GM15510 (cell line): ENCODE results near the gene FGF11.
"Not testable (repeated sequence)": the region's sequence is repeated elsewhere in the genome, so short reads cannot be mapped to it uniquely, and the experiment has no call there.

Experiments
- POLR2A ChIP-seq: IDR thresholded peaks from 3 replicates; pipeline ENCODE4 v1.6.1; 2011; ENCODE audit warnings: borderline replicate concordance; ENCODE audit not compliant: insufficient read length; ENCODE audit errors: extremely low read depth

The FGF11 gene

DNA sequence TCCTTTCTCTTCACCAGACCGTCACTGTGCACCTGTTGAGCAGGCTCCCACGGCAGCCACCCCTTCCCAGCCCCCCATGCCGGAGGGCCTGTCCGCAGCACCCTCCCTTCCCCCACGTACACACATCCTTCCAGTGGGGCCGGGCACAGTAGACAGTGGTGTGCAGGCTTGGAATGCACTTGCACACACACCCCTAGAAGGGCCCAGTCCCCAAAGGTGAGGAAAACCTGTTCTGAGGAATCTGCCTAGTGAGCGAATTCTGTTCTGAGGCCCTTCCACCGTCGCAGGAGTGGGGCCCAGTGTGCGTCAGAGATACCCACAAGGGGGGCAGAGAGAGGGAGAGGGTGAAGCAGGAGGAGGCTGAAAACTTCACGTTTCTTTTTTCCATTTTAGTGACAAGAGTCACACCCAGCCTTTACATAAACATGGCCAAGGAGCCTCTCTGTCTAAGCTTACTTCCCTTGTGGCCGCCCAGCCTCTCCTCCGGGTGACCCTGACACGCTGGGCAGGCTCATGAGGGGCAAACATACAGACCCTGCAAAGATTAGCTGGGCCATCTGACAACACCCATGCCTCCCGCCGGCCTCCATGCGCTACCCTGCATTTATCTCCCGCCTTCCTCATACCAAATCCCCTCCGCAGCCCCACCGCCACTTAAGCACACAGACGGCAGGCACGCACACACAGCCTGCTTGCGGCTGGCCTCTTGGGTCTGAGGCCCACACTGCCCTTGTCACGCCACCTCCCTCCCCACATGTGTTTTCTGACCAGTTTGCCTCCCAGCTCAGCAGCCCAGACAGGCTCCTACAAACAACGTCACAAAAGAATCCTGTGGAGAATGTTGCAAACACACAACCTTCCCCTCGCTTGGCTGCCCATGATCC is 38.3 kb downstream of the FGF11 start:
- no peak for TF ChIP-seq POLR2A

DNA sequence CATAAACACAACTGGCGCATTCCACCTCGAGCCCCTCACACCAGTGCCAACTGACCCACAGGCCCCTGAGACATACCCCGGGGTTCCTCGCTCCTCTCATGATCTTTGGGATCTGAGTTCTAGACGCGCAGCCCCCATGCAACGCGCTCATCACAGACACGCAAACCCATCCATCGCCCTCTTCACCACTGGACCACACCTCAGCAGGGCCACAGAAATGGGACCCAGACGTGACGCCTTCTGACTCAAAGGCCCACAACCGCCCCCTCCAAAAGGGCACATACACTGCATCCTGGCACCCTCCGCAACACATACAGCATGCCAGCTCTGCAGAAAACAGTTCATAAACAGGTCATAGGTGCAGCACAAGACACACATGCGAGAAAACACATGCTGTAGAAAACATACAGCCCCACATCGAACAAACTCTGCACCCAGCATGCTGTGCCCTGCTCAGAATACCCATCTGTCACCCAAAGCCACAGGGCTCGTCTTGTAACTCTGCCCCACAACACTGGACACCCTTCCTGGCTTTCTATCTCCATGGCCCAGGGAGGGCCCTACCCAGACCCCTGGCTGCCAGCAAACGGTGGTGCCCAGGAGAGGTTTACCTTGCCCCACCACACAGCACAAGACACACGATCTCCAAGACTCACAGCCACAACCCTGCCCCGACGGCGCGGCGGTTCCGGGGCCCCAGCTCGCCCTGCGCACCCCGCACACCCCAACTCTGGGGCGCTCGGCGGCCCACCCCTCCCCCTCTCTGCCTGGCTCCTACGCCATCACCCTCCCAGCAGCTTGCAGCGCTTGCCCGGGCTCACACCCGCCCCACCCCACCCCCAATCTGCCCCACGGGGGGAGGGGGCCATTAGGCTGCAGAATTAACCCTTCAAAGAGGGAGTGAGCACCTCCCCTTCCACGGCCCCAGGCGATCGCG is 39.2 kb downstream of the FGF11 start:
- TF ChIP-seq POLR2A: no peak

DNA sequence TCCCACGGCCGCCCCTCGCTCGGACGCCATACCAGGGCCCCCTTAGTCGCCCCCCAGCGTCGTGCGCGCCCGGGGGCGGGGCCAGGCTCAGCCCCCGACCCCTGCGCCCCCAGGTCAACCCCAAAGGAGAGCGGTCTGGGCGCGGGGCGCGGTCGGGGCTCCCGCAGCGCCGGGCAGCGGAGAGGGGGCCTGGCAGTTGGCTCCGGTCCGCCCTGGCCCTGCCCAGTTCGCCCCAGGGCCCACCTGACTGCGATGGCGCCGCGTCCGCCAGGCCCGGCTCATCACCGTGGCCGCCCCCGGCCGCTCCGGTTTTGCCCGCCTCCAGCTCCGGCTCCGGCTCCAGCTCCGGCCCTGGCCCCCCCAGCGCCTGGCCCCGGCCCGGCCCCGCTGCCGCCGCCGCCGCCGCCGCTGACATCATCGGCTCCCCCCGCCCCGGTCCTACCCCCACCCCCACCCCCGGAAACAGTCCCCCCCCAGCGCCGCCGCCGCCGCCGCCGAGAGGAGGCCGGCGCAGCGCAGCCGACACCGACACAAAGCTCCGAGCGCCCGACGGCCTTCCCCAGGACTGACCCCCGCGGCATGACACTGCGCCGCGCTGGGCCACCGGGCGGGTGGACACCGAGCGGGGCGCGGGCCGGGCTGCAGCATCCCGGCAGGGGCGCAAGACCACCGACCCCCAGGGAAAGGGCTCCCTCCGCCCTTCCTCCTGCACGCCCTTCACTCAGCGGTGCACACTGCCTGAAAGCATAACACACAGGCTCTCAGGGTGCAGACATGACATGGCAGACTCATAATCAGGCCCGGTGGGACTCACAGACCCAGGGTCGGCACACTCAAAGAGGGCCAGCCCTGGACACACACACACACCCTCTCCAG is 40.1 kb downstream of the FGF11 start, which contains the start of gene ZBTB4:
ZBTB4 (minus strand) TSS at position 419 of the 876 bp plus-strand sequence. CDS start 12,830 bp downstream, outside the sequence.
- TF ChIP-seq POLR2A: peak; percentile 40

DNA sequence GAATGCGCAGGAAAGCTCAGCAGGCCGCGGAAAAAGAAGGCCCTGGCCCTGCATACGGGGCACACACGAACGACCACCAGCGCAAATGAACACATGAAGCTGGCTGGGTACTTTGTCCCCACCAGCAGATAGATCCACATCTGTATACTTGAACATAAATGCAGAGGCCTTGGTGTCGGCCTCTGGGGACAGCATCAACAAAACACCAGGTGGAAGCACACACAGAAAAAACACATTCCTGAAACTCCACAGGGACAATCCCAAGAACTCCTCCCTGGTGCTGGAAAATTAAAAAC is 40.7 kb downstream of the FGF11 start:
- TF ChIP-seq POLR2A: no peak

DNA sequence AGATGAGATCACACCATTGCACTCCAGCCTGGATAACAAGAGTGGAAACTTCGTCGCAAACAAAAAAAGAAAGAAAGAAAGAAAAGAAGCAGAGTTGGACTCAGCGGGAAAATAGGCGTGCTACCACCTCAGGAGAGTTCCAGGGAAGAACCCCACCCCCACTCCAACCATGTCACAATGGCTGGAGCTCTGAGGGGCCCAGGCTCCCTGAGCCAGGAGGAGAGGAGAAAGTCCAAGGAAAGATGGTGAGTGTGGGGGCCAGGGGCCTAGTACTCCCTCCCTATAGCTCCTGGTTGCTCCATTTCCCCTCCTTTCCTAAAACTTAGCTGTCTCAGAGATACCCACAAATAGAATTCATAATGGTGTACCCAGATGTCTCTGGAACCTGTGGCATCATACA is 42.0 kb downstream of the FGF11 start, which contains the start of gene SLC35G6:
SLC35G6 (plus strand) TSS at position 172 of the 400 bp plus-strand sequence; CDS start at position 243, 71 bp downstream.
- not testable (repeated sequence) for TF ChIP-seq POLR2A

DNA sequence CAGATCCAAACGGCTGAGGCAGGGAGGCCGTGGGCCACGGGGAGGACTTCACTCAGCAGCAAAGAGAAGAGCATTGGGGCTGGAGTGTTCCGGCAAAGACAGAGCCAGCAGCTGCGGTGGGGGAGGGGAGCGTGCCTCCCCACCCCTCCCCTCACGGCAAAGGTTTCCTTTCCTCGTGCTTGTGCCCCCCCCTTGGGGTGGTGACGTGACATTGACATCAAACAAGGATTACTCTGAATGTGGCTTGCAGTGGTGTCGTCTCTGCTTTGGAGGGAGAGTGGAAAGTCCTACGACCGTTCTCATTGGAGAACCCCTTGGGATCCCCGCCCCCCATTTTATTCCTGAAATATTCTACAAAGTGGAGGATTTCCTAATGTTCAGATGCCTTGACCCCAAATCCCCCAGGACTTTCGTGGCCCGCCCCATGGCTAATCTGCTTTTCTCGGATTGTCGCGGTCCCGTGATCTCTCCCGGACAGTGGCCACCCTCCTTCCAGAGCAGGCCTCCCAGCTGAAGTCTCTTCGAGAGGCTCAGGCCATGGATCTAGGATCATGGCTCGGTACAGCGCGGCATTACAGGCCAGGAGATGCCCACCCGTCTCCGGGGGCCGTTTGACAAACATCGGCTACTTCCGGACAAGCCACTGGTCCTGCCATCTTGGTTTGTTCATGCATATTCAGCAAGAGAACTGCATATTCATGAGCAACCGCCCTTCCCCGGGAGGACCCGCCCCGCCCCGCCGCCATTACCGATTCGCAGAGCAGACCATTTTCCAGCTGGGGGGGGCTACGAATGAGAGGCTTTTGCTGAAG is 44.1 kb downstream of the FGF11 start:
- TF ChIP-seq POLR2A: peak; percentile 64

DNA sequence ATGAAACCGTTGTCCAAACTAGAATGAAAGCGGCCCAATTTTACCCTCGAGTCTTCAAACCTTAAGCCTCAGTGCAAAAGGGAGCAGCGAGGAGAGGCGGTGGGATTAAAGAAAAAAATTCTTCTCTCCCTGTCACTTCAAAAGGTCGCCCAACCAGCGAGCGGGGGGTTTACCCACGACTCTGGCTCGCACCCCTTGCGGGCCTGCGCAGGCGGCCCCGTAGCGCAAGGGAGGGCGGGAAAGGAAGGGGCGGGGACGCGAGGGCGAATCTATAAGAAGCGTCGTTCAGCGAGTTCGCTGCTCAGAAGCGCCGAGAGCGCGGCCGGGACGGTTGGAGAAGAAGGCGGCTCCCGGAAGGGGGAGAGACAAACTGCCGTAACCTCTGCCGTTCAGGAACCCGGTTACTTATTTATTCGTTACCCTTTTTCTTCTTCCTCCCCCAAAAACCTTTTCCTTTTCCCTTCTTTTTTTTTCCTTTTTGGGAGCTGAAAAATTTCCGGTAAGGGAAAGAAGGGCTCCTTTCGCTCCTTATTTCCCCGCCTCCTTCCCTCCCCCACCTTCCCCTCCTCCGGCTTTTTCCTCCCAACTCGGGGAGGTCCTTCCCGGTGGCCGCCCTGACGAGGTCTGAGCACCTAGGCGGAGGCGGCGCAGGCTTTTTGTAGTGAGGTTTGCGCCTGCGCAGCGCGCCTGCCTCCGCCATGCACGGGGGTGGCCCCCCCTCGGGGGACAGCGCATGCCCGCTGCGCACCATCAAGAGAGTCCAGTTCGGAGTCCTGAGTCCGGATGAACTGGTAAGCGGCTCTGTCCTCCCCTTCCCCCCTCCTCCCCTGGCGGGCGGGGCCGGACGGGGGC is 45.0 kb downstream of the FGF11 start, which contains the start of gene POLR2A:
POLR2A (plus strand) TSS at position 300 of the 852 bp plus-strand sequence.
- TF ChIP-seq POLR2A: peak; percentile 100

DNA sequence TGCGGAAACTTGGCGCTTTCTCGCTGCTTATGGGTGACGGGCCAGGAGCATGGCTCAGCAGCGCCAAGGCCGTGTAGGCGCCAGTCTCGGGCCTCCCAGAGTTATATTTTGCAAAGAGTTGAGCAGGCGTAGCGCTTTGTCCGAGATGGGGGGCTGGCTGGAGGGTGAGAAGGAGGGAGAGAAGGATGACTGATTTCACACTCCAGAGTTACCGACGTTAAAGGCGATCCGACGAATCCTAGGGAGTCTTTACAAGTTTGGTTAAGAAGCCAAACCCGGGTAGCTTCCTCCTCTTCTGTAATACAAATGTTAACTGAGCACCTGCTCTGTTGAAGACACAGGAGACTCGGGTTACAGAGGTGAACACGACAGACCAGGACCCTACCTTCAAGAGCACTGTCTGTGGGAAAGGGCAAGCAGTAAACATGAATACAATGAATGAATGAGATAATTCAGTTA is 45.6 kb downstream of the FGF11 start:
- no peak for TF ChIP-seq POLR2A

DNA sequence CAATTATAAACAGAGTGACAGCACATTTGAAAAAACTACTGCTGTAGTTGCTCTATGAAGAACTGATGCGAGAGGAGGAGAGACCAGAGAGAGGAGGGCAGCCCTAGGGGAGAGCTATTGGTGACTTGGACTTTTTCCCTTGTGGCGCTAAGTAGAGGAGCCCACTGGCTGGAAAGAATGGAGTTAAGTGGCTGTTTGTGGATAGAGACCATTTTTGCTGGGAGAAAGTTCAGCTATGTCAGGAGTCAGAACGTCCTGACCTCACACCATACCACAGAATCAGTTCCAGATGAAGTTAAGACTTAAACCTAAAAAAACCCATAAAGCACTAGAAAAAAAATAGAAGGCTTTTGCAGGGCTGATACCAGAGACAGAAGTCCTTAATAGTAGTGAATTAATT is 46.9 kb downstream of the FGF11 start:
- no peak for TF ChIP-seq POLR2A

DNA sequence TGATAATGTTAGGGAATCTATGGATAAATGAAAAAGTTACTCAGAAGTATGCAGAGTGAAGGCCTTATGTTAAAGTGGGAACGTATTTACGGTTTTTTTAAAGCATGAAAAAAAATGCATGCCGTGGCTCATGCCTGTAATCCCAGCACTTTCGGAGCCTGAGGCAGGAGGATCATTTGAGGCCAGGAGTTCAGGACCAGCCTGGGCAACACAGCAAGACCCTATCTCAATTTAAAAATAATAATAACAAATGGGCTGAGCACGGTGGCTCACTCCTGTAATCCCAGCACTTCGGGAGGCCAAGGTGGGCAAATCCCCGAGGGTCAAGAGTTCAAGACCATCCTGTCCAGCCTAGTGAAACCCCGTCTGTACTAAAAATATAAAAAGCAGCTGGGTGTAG is 50.8 kb downstream of the FGF11 start:
- TF ChIP-seq POLR2A: no peak

DNA sequence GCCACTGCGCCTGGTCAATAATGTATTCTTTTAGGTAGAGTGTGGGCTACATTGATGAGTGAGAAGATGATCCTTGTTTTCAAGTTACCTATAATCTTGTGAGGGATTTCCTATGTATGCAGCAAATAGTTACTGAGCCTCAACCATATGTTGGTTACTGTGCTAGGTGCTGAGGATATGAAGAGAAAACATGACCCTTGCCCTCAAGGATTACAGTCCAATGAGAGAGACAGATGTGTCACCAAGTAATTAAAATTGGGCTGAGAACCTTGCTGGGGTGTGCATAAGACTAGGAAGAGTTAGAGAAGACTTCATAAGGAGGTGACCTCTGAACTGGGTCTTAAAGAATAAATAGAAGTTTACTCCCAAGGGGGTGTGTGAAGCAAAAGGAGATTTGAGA is 52.3 kb downstream of the FGF11 start:
- TF ChIP-seq POLR2A: no peak

DNA sequence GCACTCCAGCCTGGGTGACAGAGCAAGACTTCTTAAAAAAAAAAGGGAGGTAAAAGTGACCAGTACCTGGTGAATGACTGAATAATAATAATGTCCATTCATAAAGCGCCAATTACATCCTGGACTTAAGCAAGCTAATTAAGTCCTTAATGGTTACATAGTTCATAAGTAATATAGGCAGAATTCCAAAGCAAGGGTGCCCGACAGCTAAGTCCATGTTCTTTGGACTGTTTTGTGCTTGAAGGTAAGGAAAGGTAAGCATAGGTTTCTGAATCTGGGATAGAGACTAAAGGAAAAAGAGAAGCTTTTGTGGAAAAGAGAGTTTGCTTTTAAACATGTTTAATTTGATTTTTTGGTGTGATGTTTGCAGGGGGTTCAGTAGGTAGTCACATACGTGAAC is 54.6 kb downstream of the FGF11 start:
- no peak for TF ChIP-seq POLR2A
